GM12878 (cell line): Measurements from ENCODE around the gene KLHL25.

Experiments used
- CTCF ChIP-seq, 3 experiments: IDR thresholded peaks in 2 of 3; conservative IDR thresholded peaks in 1 of 3; 2 replicates each; pipeline ENCODE4 v1.5.1; 2011; ENCODE audit warnings: low read depth in 3 of 3, low read length in 3 of 3, mild to moderate bottlenecking in 3 of 3, control low read depth in 2 of 3, moderate library complexity in 2 of 3, inconsistent platforms in 1 of 3, mixed read lengths in 1 of 3; ENCODE audit not compliant: control insufficient read depth in 2 of 3, insufficient read depth in 1 of 3; ENCODE audit errors: extremely low read depth in 1 of 3
- HSF1 ChIP-seq: fragments of 150-350 bp; IDR thresholded peaks from 2 replicates; pipeline ENCODE4 v1.6.1; 2014; ENCODE audit warnings: mild to moderate bottlenecking, low read depth, low read length
- JUND ChIP-seq: IDR thresholded peaks from 2 replicates; pipeline ENCODE4 v1.6.1; 2012; ENCODE audit warnings: low read depth, mild to moderate bottlenecking, low read length, improper control_type of control experiment, moderate library complexity
- MAX ChIP-seq: IDR thresholded peaks from 2 replicates; pipeline ENCODE4 v1.6.1; 2012; ENCODE audit warnings: low read depth, low read length, improper control_type of control experiment
- POLR2A ChIP-seq: IDR thresholded peaks from 2 replicates; pipeline ENCODE4 v1.6.1; 2011; ENCODE audit warnings: low read depth, mild to moderate bottlenecking, low read length
- PRDM15 ChIP-seq: fragments of 450-650 bp; formaldehyde crosslinking; IDR thresholded peaks from 2 replicates; pipeline ENCODE4 v1.4.0; 2020; ENCODE audit warnings: mild to moderate bottlenecking, moderate library complexity
- TAF1 ChIP-seq: IDR thresholded peaks from 2 replicates; pipeline ENCODE4 v1.6.1; 2011; ENCODE audit warnings: mild to moderate bottlenecking, low read depth, low read length, borderline replicate concordance
- TARDBP ChIP-seq: IDR thresholded peaks from 2 replicates; pipeline ENCODE4 v1.6.1; 2016; ENCODE audit warnings: borderline replicate concordance

- TF ChIP-seq PRDM15 = no peak
- TF ChIP-seq TARDBP = no peak
- no peak for TF ChIP-seq JUND
- TF ChIP-seq TAF1 = no peak
- TF ChIP-seq CTCF (IDR thresholded peaks at IDR 0.05 in 2 of 3, conservative IDR thresholded peaks at IDR 0.05 in 1 of 3; ENCODE audit: control insufficient read depth in 2 of 3, extremely low read depth in 1 of 3, insufficient read depth in 1 of 3, low read depth in 3 of 3, low read length in 3 of 3) = no peak
- no peak for TF ChIP-seq POLR2A
- no peak for TF ChIP-seq HSF1
- TF ChIP-seq MAX = no peak
Measured at GRCh38 chr15:85767785-85768529, 26.8 kb downstream of the KLHL25 start.
